Smooth muscle cell (in vitro differentiated cells): ENCODE measurements around the gene FAM193A. TPM values are rescaled to one million over a fixed set of nuclear protein-coding genes. Genes with fewer than 3 reads are reported as not detected.

ENCODE experiments used
- DNase-seq: peaks from one replicate; lab custom pipeline; 2025; ENCODE audit not compliant: unreplicated experiment; lab: John Stamatoyannopoulos, UW
- H2AFZ ChIP-seq: fragments of 200-600 bp; sonication (generic); 2 replicates; pipeline ENCODE4 v1.6.0; 2016; ENCODE audit warnings: antibody characterized with exemption, low read depth, mild to moderate bottlenecking
- H3F3A ChIP-seq: fragments of 200-600 bp; sonication (generic); 2 replicates; pipeline ENCODE4 v1.6.0; 2017; ENCODE audit warnings: antibody characterized with exemption, low read depth
- H3K27ac ChIP-seq: fragments of 200-600 bp; sonication (generic); 2 replicates; pipeline ENCODE4 v1.5.1; 2016; ENCODE audit warnings: low read depth, mild to moderate bottlenecking
- H3K27me3 ChIP-seq: fragments of 200-600 bp; sonication (generic); 2 replicates; pipeline ENCODE4 v1.6.1; 2016; ENCODE audit warnings: low read depth, mild to moderate bottlenecking
- H3K36me3 ChIP-seq: fragments of 200-600 bp; sonication (generic); 2 replicates; pipeline ENCODE4 v1.5.1; 2016; ENCODE audit warnings: low read depth
- H3K4me1 ChIP-seq: fragments of 200-600 bp; sonication (generic); 2 replicates; pipeline ENCODE4 v1.5.1; 2016; ENCODE audit warnings: low read depth
- H3K4me2 ChIP-seq: fragments of 200-600 bp; sonication (generic); 2 replicates; pipeline ENCODE4 v1.6.0; 2016; ENCODE audit warnings: mild to moderate bottlenecking
- H3K4me3 ChIP-seq: fragments of 200-600 bp; sonication (generic); 2 replicates; pipeline ENCODE4 v1.5.1; 2016; ENCODE audit warnings: mild to moderate bottlenecking
- H3K79me2 ChIP-seq: fragments of 200-600 bp; sonication (generic); 2 replicates; pipeline ENCODE4 v1.6.0; 2016; ENCODE audit warnings: low read depth, mild to moderate bottlenecking
- H3K9ac ChIP-seq: fragments of 200-600 bp; sonication (generic); 2 replicates; pipeline ENCODE4 v1.6.0; 2016; ENCODE audit warnings: low read depth
- H3K9me3 ChIP-seq: fragments of 200-600 bp; sonication (generic); replicated peaks from 2 replicates; pipeline ENCODE4 v1.5.1; 2016; ENCODE audit warnings: low read depth
- H4K20me1 ChIP-seq: fragments of 200-600 bp; sonication (generic); 2 replicates; pipeline ENCODE4 v1.6.0; 2016; ENCODE audit warnings: low read depth
- CTCF ChIP-seq: fragments of 200-600 bp; sonication (generic); IDR thresholded peaks from 2 replicates; pipeline ENCODE4 v1.5.1; 2017; ENCODE audit warnings: borderline replicate concordance, mild to moderate bottlenecking, antibody characterized with exemption; ENCODE audit not compliant: insufficient read depth, poor library complexity, severe bottlenecking
- WGBS: methylation state at CpG from one replicate; pipeline ENCODE4 v1.1.7; 2016; ENCODE audit warnings: low lambda C conversion rate; 5-methylcytosine and 5-hydroxymethylcytosine counted together
- polyA plus RNA-seq: library from polyadenylated mRNA; unstranded; fragments of >200 nt; fragmentation: Nextera tagmentation; extraction: Ambion mirVana; gene quantifications from 2 replicates; pipeline ENCODE4 v1.2.1, GENCODE V29; 2016
- total RNA-seq: library from RNA; depleted of rRNA; stranded (reverse); fragments of >200 nt; gene quantifications from 2 replicates; pipeline ENCODE4 v1.2.3, GENCODE V29; 2014

Gene FAM193A
- total and polyA plus RNA-seq, 2 experiments from 2014 or later, result 8.3 to 12.2 TPM

GRCh38 chr4:2745516-2745915 lies 209.1 kb downstream of the FAM193A start:
- Histone ChIP-seq H3K79me2 (peaks cover 19% of the 10 kb centered on the region), H3K4me2 (peak overlapping the region; percentile 74), H3F3A (peaks cover 19% of the 10 kb centered on the region), H3K27ac (peak overlapping the region; percentile 98), H3K4me3 (no peak overlapping the region), H3K9me3 (no peaks in the 10 kb centered on the region), H3K27me3 (no peaks in the 10 kb centered on the region), H3K4me1 (peaks cover 5% of the 10 kb centered on the region), H2AFZ (no peak overlapping the region), H4K20me1 (peaks cover 6% of the 10 kb centered on the region), H3K9ac (peak overlapping the region; percentile 86), H3K36me3 (no peaks in the 10 kb centered on the region)
- no peak for TF ChIP-seq CTCF
- DNase-seq, result no peak
- WGBS, result 60% methylated on average over 5 of the region's 5 CpGs

DNA sequence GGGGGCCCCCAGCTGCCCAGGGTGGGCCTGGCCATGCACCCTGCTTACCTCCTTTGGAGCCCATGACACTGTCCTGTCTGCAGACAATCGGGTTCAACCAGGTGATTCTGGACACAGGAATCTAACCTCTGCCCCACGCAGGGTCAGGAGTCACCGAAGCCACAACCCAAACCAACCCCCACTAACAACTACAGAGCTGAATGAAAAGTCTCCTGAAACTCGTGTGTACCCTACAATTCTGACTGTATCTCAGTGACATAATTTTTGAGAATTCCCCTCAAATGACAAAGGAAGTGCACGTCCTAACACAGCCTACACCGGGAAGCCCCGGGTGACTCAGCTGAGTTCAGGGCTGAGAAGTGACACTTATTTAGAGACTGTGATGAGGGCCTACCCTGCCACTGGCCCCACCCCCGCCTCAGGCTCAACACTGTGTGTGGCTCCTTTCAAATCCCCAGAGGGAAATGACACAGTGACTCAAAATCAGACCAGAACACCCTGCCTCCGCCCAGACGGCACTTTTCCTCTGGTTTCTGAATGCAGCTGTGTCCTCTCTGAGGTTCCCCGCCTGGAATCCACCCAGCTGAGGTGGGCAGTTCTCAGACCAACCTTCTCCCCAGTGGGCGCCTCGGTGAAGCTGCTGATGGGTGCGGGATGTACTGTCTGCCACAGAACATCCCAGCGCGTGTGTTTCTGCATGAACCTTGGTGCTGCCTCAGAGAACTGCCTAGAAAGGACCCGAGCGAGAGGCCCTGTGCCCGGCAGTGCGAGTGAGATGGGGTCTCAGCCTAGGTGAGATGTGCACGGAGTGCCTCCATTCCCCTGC lies 209.7 kb downstream of the FAM193A start:
- DNase-seq, result peak; percentile 68
- Histone ChIP-seq H3K36me3 (no peaks in the 10 kb centered on the region), H3K27me3 (no peaks in the 10 kb centered on the region), H3F3A (peaks cover 16% of the 10 kb centered on the region), H3K4me1 (peaks cover 5% of the 10 kb centered on the region), H3K4me3 (no peak overlapping the region), H4K20me1 (peaks cover 12% of the 10 kb centered on the region), H3K4me2 (peak overlapping the region; percentile 74), H3K9me3 (no peaks in the 10 kb centered on the region), H2AFZ (no peak overlapping the region), H3K79me2 (peaks cover 23% of the 10 kb centered on the region), H3K9ac (peak overlapping the region; percentile 86), H3K27ac (peak overlapping the region; percentile 98)
- no peak for TF ChIP-seq CTCF
- WGBS, result 34% methylated on average over 21 of the region's 21 CpGs

DNA sequence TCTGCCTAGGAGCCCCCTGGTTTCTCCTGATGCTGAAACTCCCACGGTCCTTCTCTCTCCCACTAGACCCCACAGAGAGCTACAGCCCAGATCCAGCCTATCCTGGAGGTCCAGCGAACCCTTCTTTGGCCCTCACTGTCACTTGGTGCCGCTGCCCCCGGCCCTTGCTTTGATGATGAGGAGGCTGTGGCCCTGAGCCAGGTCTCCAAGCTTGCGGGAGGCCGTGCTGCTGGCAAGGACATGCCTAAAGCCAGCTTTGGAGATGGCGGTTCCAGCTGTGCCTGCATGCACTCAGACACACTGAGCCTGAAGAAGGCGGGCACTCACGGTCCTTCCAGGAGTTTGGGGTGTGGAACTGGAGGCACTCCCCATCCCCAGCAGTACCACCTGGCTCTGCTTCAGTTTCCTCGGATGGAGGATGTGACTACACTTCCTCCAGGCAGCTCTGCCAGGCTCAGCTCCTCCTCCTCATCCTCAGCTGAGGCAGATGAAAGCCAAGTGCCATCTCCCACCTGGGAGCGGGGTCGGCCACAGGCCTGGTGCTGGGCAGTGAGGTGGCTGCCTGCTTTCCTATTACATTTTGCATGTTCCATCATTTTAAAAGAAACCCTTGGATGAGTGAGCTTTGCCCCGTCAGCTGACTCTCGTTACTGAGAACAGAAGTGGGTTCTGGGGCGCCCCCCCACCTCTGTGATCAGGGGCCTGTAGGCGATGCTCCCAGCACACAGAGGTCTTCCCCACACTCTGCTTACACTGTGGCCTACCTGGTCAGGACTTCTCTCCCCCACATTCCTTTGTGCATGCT lies 210.6 kb downstream of the FAM193A start:
- H3K36me3 ChIP-seq, result no peaks in the 10 kb centered on the region
- no peak overlapping the region for H3K4me3 ChIP-seq
- peaks cover 23% of the 10 kb centered on the region for H3K79me2 ChIP-seq
- H3K27ac ChIP-seq, result peak overlapping the region; percentile 98
- TF ChIP-seq CTCF, result no peak
- H2AFZ ChIP-seq, result no peak overlapping the region
- DNase-seq, result no peak
- no peaks in the 10 kb centered on the region for H3K9me3 ChIP-seq
- peak overlapping the region; percentile 68 for H3K9ac ChIP-seq
- WGBS, result 83% methylated on average over 16 of the region's 16 CpGs
- no peaks in the 10 kb centered on the region for H3K27me3 ChIP-seq
- H4K20me1 ChIP-seq, result peaks cover 16% of the 10 kb centered on the region
- peak overlapping the region; percentile 66 for H3K4me2 ChIP-seq
- peaks cover 5% of the 10 kb centered on the region for H3K4me1 ChIP-seq
- peaks cover 16% of the 10 kb centered on the region for H3F3A ChIP-seq
